ENCODE results near the gene COL9A3.

GRCh38 chr20:62795023-62795761, 21.7 kb upstream of the COL9A3 start:
- TF ChIP-seq CTCF (IDR thresholded peaks at IDR 0.05; ENCODE audit: insufficient read depth, low read length) (no peak), POLR2AphosphoS5 (IDR thresholded peaks at IDR 0.05; ENCODE audit: low read depth) (no peak), SPI1 (IDR thresholded peaks at IDR 0.05; ENCODE audit: borderline replicate concordance, low read depth) (no peak), GABPA (IDR thresholded peaks at IDR 0.05; ENCODE audit: low read depth) (no peak)

Measured in HL-60 (cell line).